Fibroblast of the aortic adventitia (primary cell): ENCODE data around the gene SIK3. TPM values are rescaled to one million over a fixed set of nuclear protein-coding genes. Genes with fewer than 3 reads are reported as not detected.

Source experiments
- DNase-seq: peaks from one replicate; pipeline ENCODE4 v3.0.0-alpha.2; 2010; ENCODE audit warnings: low read depth
- H3K4me3 ChIP-seq: 2 replicates; pipeline ENCODE4 v1.5.1; 2011; ENCODE audit warnings: low read depth, mild to moderate bottlenecking, control low read depth, low read length, moderate library complexity
- CTCF ChIP-seq: IDR thresholded peaks from 2 replicates; pipeline ENCODE4 v1.5.1; 2011; ENCODE audit warnings: mild to moderate bottlenecking, low read length, control low read depth, inconsistent platforms; ENCODE audit not compliant: insufficient read depth
- total RNA-seq: library from RNA; depleted of rRNA; stranded (reverse); fragments of >200 nt; gene quantifications from 2 replicates; pipeline ENCODE4 v1.2.3, GENCODE V29; 2012; ENCODE audit warnings: low replicate concordance

SIK3 gene
- total RNA-seq, 1 donor = 18.4 TPM

GRCh38 chr11:116874251-116874650 is 224.0 kb downstream of the SIK3 start:
- DNase-seq = peak; percentile 81
- no peak overlapping the region for H3K4me3 ChIP-seq
- TF ChIP-seq CTCF = no peak

- TF ChIP-seq CTCF = no peak
- DNase-seq = no peak
- no peak overlapping the region for H3K4me3 ChIP-seq
These were observed 224.8 kb downstream of the SIK3 start for GRCh38 chr11:116873381-116873780.

- TF ChIP-seq CTCF = no peak
- H3K4me3 ChIP-seq = no peak overlapping the region
- peak; percentile 84 for DNase-seq
These were observed 227.0 kb downstream of the SIK3 start for GRCh38 chr11:116871248-116871647.

- no peak for DNase-seq
- TF ChIP-seq CTCF = no peak
- no peak overlapping the region for H3K4me3 ChIP-seq
These were observed 228.2 kb downstream of the SIK3 start for GRCh38 chr11:116870054-116870453.

- no peak for TF ChIP-seq CTCF
- no peak for DNase-seq
- H3K4me3 ChIP-seq = no peak overlapping the region
These were observed 228.6 kb downstream of the SIK3 start for GRCh38 chr11:116869610-116870009.

GRCh38 chr11:116868066-116868465 is 230.2 kb downstream of the SIK3 start:
- H3K4me3 ChIP-seq = no peak overlapping the region
- no peak for DNase-seq
- TF ChIP-seq CTCF = no peak

- TF ChIP-seq CTCF = no peak
- no peak for DNase-seq
- no peak overlapping the region for H3K4me3 ChIP-seq
These were observed 230.6 kb downstream of the SIK3 start for GRCh38 chr11:116867619-116868018.
